GM19043 (cell line): ENCODE measurements around the gene NACAD.

ENCODE experiments used
- ATAC-seq: cut with Tn5 transposase; IDR thresholded peaks from one replicate; pipeline ENCODE4 v1.9.1; 2021; ENCODE audit warnings: low read depth; ENCODE audit not compliant: unreplicated experiment

Gene NACAD

GRCh38 chr7:45077579-45077978 is 11.2 kb downstream of the NACAD start:
- ATAC-seq: no peak

GRCh38 chr7:45076946-45077345 is 11.8 kb downstream of the NACAD start:
- no peak for ATAC-seq

- no peak for ATAC-seq
These were observed 12.6 kb downstream of the NACAD start for GRCh38 chr7:45075871-45076796.

GRCh38 chr7:45075355-45075644 is 13.5 kb downstream of the NACAD start:
- ATAC-seq: no peak

- ATAC-seq: no peak
These were observed 14.0 kb downstream of the NACAD start for GRCh38 chr7:45074528-45075354.

- no peak for ATAC-seq
These were observed 14.8 kb downstream of the NACAD start for GRCh38 chr7:45073786-45074527.

GRCh38 chr7:45073031-45073785 is 15.6 kb downstream of the NACAD start:
- ATAC-seq: no peak

GRCh38 chr7:45072131-45073030 is 16.4 kb downstream of the NACAD start:
- ATAC-seq: no peak

GRCh38 chr7:45071528-45071927 is 17.2 kb downstream of the NACAD start:
- ATAC-seq: no peak

- ATAC-seq: no peak
These were observed 18.5 kb downstream of the NACAD start for GRCh38 chr7:45070254-45070642.

GRCh38 chr7:45069444-45070253 is 19.1 kb downstream of the NACAD start:
- no peak for ATAC-seq

GRCh38 chr7:45068236-45069023 is 20.3 kb downstream of the NACAD start:
- no peak for ATAC-seq

- ATAC-seq: no peak
These were observed 21.2 kb downstream of the NACAD start for GRCh38 chr7:45067582-45067981.

GRCh38 chr7:45066409-45066808 is 22.4 kb downstream of the NACAD start:
- ATAC-seq: no peak

GRCh38 chr7:45065031-45065995 is 23.5 kb downstream of the NACAD start:
- ATAC-seq: no peak

- no peak for ATAC-seq
These were observed 24.6 kb downstream of the NACAD start for GRCh38 chr7:45064047-45064725.
